GM15510 (cell line): ENCODE data around the gene ADCY9.

Experiments used
- POLR2A ChIP-seq: IDR thresholded peaks from 3 replicates; pipeline ENCODE4 v1.6.1; 2011; ENCODE audit warnings: borderline replicate concordance; ENCODE audit not compliant: insufficient read length; ENCODE audit errors: extremely low read depth

ADCY9 gene

DNA sequence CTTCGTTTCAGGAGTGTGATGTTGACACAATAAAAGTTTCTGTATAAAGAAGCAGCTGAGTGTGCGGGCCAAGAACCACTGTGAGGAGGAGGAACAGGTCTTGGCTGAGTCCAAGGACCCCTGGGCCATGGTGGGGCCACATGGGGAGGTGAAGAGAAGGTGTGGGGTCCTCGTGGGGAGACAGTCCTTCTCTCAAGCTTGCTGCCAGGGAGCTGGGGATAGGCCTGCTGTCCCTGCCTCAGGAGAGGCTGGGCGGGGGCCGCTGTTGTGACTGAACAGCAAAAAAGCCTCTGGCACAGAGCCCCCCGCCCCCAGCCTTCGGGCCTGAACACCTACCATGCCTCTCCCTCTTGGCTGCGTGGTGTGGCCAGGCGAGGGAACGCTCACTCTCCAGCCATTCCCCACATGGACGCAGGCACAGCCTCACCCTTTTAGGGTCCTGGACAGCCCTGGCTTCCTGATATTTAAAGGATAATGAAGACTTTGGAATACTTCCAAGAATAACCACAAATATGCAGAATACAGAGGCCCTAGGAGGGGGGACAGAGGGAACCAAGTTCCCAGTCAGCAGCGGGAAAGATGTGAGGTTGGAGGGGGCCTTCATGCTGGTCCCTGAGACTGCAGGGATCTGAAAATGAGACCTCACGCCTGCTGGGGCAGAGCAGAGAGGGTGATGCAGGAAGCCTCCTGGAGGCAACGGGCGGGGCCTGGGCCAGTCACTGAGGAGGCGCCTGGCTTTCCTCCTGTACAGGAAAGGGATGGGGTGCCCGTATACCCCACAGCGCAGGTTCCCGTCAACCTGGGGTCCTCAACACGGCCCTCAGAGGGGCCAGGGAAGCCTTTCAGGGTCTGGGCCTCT is 135.8 kb downstream of the ADCY9 start:
- TF ChIP-seq POLR2A, result no peak

DNA sequence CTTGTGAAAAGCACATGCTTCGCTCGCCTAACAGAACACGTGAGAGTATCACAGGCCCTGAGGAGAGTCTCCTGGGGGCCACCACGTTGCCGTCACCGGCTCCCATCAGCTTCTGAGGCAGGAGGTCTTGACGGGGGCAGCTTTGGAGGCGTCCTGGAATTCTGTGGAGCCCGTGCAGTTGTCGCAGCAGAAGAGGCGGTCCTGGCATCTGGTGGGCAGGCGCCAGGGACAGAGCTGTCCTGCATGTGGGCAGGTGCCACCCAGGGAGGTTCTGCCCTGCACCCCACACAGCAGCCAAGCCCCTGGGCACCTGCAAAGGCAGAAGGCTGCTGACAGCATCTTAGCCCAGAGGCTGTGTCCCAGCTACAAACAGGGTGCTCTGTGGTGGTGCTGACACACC is 136.7 kb downstream of the ADCY9 start:
- TF ChIP-seq POLR2A, result no peak

DNA sequence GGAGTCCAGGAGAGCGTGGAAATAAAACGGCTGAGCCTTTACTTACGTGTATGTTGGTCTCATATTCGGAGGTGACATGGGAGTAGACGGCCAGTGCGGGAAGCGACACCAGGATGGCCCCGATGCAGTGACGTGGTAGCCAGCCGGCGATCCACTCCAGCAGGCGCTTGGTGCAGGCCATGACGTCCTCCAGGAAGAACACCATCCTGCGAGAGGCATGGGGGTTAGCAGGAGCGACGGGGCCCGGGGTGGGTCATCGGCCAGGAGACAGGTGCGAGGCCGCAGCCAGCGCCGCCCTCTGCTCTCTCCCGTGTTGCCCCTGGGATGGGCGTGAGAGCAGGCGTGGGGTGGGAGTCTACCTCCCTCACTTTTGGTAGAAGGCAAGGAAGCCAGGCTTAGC is 137.2 kb downstream of the ADCY9 start:
- TF ChIP-seq POLR2A, result no peak

DNA sequence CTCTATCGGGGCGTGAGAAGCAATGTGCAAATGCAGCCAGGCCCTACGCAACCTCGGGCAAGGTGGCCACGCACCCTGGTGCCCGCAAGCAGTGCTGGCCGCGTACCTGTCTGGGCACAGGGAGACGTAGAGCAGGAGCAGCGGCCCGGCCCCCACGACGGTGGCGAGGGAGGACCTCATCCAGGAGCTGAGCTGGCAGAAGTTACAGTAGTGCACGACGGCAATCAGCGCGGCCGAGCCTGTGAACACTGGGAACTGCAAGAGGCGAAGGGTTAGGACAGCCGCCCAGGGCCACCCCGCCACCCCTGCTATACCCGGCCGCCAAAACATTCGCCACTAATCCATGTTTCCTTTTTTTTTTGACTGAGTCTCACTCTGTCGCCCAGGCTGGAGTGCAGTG is 138.9 kb downstream of the ADCY9 start:
- TF ChIP-seq POLR2A, result no peak

DNA sequence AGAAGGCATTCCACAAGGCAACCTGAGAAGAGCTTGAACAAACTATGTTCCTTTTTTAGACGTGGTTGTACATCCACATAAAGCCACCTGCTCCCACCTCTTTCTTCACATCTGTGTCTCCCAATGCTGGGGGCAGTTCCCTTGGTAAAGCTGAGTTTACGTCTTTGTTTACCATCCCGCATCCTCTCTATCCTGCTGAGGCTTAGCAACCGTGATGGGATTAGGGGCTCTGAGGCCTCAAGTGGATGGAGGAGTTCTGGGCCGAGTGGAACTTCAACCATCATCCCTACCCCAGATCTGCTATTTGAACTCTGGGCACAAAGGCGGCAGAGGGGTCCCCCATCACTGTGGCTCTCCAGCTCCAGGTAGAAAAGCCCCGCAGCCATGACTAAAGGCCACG is 141.5 kb downstream of the ADCY9 start:
- TF ChIP-seq POLR2A, result no peak

DNA sequence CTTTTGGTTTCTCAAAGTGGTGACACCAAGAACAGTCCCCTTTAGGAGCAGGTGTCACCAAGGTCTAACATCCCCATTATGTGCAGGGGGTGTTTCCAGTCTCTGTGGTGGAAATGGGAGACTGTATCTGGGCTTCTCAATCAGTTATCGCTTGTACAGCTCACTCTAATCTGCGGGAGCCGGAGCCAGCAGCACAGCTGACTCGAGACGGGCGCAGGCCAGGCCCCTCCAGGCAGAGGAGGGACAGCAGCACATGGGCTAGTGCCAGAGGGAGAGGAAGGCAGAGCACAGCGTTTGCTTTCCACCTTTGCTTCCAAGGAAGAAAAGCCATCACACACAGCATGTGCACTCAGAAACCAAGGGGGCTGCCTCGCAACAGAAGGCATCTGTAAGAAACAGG is 144.5 kb downstream of the ADCY9 start:
- TF ChIP-seq POLR2A, result no peak

DNA sequence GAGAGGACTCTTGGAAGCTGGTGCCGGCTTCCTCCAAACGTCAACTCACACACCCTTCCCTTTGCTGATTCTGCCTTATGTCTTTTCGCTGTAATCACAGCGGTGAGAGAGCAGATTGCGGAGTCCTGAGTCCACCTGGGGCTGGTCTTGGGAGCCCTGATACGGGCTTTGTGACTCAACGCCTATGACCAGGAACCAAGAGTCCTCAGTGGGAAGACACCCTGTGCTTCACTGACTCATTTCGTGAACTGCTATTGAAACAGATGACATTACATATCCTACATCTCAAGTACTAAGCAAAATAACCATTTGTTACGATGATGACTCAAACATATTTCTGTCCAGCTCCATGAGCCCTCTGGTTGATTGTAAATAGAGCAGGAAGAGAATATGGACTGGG is 145.0 kb downstream of the ADCY9 start:
- no peak for TF ChIP-seq POLR2A

DNA sequence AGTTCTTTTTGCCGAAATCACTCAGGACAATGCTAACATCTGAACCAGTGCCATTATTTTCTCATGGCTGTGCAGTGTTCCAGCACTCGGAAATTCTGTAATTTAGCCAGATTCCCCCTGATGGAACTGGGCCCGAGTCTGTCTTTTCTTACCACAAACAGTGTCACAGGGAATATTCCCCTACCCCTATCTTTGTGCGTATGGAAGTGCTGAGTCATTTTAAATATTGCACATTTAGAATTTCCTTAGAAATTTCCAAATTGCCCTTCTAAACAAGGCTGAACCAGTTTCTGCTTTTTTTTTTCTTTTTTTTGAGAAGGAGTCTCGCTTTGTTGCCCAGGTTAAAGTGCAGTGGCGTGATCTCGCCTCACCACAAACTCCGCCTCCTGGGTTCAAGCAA is 147.7 kb downstream of the ADCY9 start:
- TF ChIP-seq POLR2A, result no peak

DNA sequence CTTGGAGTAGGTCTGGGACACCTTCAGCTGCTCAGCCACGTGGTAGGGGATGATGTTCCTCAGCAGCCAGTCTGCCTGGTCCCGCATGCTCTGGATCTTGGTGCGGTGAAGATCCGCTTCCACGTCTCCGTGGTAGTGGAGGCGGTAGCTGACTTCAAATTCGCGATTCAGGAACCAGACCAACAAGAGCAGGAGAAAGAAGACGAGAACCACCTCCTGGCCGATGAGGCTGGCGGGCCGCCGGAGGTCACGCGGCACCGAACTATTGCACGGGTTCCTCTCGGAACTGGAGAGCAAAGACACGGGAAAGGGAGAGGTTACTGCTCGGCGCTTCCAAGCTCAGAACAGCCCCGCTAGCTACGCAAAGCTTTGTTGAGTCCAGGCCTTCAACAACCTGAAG is 149.6 kb downstream of the ADCY9 start:
- no peak for TF ChIP-seq POLR2A

DNA sequence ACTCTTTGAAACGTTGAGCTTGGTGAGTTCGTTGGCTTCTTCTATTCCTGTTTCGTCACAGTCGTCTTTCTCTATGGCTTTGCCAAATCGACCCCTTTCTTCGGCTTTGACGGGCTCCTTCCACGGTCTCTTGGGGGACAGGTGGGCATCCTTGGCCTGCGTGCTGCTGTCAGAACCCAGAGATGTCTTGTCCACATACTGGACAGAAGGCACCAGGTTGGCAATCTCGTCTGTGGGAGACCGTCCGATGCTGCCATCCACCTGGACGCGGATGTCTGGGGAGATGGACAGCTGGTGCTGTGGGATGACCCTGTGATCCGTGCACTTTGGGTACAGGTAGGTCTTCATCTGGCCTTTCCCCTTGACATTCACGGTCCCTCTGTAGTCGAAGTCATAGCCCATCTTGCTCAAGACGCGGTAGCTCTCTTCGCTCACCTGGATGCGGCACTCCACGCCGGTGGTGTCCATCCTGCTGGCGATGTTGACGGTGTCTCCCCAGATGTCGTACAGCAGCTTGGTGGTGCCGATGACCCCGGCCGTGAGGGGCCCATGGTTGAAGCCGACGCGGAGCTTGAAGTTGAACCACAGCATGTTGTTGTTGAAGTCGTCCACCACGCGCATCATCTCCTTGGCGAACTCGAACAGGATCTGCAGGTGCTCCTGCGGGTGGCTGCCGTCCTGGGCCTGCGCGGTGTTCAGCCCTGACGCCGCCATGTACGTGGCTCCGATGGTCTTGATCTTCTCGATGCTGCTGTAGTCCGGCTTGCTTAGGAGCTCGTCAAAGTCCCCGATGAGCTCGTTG is 150.3 kb downstream of the ADCY9 start:
- TF ChIP-seq POLR2A, result no peak

DNA sequence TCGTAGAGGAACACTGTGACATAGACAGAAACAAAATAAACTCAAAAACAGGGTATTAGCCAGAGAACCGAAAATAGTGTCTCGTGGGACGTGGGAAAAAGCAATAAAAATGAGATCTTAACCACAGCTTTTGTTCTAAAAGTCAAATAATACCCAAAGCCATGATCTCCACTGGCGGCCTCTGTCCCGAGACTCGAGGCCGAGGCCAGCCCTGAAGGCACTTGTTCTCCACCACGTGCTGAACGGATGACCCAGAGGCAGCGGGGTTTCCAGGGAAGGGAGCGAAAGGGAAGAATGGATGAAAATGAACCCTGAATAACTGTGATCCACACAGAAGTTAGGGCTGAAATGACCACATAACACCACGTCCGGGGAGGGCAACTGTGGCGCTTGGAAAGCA is 150.9 kb downstream of the ADCY9 start:
- no peak for TF ChIP-seq POLR2A

DNA sequence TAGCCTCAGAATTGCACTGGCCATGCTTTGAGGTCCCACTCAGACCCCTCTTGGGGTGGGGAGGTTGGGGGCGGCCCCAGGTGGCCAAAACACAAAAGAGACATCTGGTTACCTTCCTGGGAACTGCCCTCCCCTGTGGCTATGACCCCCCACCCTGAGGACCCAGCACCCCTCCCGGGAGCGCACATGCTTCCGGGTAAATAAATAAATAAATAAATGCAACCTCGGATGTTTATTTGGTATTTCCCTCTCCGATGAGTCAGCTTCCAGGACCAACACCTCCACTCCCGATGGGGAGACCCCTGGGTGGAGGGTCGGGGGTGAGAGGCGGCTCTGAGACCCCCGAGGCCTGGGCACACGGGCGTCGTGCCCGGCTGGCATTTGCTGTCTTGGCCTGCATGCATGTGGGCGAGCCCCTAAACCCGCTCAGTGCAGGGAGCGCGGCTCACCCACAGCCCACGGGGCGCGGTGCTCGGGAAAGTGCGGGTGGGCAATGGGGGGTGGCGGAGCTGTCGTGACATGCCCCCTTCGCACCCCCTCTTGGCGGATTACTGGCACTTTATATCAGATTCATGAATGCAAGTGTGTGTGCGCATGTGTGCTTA is 151.5 kb downstream of the ADCY9 start:
- TF ChIP-seq POLR2A, result no peak

DNA sequence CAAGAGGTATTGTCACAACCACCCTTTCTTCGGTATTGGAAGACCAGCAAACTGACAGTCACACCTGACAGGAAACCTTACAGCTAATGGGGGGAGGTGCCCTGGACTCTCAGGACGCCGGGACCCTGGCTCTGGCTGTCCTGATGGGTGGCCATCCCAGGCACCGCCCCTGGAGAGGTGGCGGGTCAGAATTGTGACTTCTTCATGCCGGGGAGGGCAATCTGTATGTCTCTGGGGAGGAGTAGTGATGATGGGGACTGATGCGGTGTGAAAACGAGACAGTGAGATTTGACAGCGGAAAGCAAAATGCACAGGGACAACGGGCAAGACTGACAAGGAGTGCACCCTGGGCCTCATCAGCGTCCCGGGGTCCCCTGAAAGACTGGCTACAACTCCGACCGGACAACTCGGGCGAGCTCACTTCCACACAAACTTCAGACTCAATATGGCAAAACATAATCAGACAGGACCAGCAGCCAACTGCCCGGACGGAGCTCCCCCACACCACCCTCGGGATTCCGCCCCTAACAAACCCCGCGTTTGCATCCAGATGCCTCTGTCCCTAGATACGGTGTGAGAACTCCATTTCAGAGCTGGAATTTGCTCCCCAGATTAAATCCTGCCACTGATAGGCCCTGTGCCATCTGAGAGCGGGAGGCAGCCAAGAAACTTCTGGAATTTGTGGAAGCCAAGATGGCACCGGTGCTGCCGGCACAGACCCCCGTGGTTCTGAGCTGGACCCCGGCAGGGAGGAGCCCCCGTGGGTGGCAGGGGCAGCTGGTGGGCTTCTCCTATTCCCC is 152.2 kb downstream of the ADCY9 start:
- TF ChIP-seq POLR2A, result no peak

DNA sequence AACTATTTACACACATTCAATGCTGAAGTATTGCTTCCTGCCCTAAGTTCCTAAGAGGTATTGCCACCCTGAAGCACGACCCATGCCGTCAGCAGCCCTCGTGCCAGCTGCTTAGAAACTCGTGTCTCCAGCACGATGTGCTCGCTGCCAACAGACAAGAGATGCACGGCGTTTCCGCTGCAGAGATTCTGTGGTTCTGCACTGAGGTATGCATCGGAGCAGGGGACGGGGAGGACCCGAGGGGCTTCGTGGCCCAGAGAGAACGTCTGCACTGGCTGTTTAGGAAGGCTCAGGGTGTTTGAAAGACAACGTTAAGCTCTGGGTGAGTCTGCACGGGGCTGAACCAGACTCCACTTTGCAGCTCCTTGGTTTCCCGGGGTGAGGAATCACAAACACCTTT is 153.0 kb downstream of the ADCY9 start:
- no peak for TF ChIP-seq POLR2A

DNA sequence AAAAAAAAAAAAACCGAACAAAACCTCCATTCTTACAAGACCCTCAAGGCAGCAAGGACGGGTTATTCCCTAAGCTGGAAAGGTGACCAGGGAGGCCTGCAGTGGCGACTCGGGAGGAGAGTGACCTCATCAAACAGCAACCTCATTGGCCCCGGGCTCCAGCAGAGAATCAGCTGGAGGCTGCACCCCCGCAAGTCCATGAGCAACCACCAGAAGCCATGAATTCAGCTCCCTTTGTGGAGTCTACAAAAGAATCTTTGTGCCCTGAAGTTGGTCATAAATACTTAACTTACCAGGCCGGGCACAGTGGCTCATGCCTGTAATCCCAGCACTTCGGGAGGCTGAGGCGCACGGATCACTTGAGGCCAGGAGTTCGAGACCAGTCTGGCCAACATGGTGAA is 154.8 kb downstream of the ADCY9 start:
- TF ChIP-seq POLR2A, result no peak

DNA sequence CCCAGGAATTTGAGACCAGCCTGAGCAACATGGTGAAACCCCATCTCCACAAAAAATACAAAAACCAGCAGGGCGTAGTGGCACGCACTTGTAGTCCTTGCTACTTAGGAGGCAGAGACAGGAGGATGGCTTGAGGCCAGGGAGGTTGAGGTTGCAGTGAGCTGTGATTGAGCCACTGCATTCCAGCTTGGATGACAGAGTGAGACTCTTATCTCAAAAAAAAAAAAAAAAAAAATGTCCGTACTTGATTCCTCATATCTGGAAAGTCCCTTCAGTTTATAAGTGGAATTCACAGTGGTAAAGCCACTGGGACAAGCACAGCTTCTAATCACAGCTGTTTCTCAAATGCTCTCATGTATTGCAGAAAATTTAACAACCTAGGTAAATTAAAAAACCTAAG is 157.1 kb downstream of the ADCY9 start:
- no peak for TF ChIP-seq POLR2A
